Endothelial cell of umbilical vein (primary cell): Measurements from ENCODE around the gene B4GALT5. TPM values are rescaled to one million over a fixed set of nuclear protein-coding genes. Genes with fewer than 3 reads are reported as not detected.

Experiments used
- BruUV-seq: library from RNA; stranded (reverse); fragments of 400-500 nt; replicated peaks from 2 replicates; lab custom pipeline; 2021; lab: Mats Ljungman, UMichigan
- CTCF ChIA-PET: fragments of 300-600, 350-600 bp; sonication (Branson Sonifier 250); formaldehyde crosslinking; loops from one replicate; lab custom pipeline; 2021; ENCODE audit warnings: antibody characterized with exemption, inconsistent platforms; lab: Charles Lee
- POLR2A ChIA-PET: fragments of 300-600, 350-600 bp; sonication (Branson Sonifier 250); formaldehyde crosslinking; loops from one replicate; lab custom pipeline; 2021; ENCODE audit warnings: antibody characterized with exemption, inconsistent platforms; lab: Charles Lee
- DNase-seq: peaks from one replicate; pipeline ENCODE4 v3.0.0-alpha.2; 2011; ENCODE audit warnings: low read depth, low spot score
- FAIRE-seq: peaks from 2 replicates; lab custom pipeline; 2011; peaks lifted over from hg19 to GRCh38; lab: Jason Lieb, UNC
- H2AFZ ChIP-seq: 2 replicates; pipeline ENCODE4 v1.6.0; 2012; ENCODE audit warnings: low read depth, low read length, control low read depth, inconsistent platforms
- H3K27ac ChIP-seq: 2 replicates; pipeline ENCODE4 v1.5.1; 2011; ENCODE audit warnings: low read depth, mild to moderate bottlenecking, control low read depth, low read length, moderate library complexity; ENCODE audit not compliant: insufficient read depth
- H3K27me3 ChIP-seq, 2 experiments: 2 replicates each; pipeline versions ENCODE4 v1.6.0 to v1.6.1; 2011; ENCODE audit warnings: low read length in 2 of 2, mixed read lengths in 1 of 2; ENCODE audit not compliant: control insufficient read depth in 2 of 2, insufficient read depth in 2 of 2
- H3K36me3 ChIP-seq, 2 experiments: 2 replicates in 1 of 2; 3 replicates in 1 of 2; pipeline ENCODE4 v1.5.1; 2011; ENCODE audit warnings: low read length in 2 of 2, mild to moderate bottlenecking in 1 of 2, moderate library complexity in 1 of 2; ENCODE audit not compliant: control insufficient read depth in 2 of 2, insufficient read depth in 2 of 2; ENCODE audit errors: extremely low read depth in 1 of 2
- H3K4me1 ChIP-seq: 3 replicates; pipeline ENCODE4 v1.5.1; 2011; ENCODE audit warnings: mild to moderate bottlenecking, low read length; ENCODE audit not compliant: control insufficient read depth, insufficient read depth; ENCODE audit errors: extremely low read depth
- H3K4me2 ChIP-seq: 2 replicates; pipeline ENCODE4 v1.6.1; 2011; ENCODE audit warnings: low read length, control low read depth, mixed read lengths; ENCODE audit not compliant: insufficient read depth
- H3K4me3 ChIP-seq, 3 experiments: fragments of 200-600 bp in 1 of 3; sonication (generic), shearing (Covaris generic) in 1 of 3; replicated peaks in 1 of 3; 2 replicates each; pipeline ENCODE4 v1.5.1; 2011 to 2016; ENCODE audit warnings: control low read depth in 3 of 3, low read length in 3 of 3, mild to moderate bottlenecking in 2 of 3, inconsistent platforms in 1 of 3, low read depth in 1 of 3, moderate library complexity in 1 of 3; ENCODE audit not compliant: insufficient read depth in 1 of 3
- H3K79me2 ChIP-seq: 2 replicates; pipeline ENCODE4 v1.6.0; 2012; ENCODE audit warnings: low read length, inconsistent platforms; ENCODE audit not compliant: control insufficient read depth, insufficient read depth
- H3K9ac ChIP-seq: replicated peaks from 2 replicates; pipeline ENCODE3; 2011; ENCODE audit warnings: low read length, control low read depth; ENCODE audit not compliant: insufficient read depth; ENCODE audit errors: extremely low read depth
- H3K9me1 ChIP-seq: replicated peaks from 3 replicates; pipeline ENCODE4 v1.6.0; 2011; ENCODE audit warnings: mild to moderate bottlenecking, low read length; ENCODE audit not compliant: control insufficient read depth, insufficient read depth; ENCODE audit errors: extremely low read depth
- H3K9me3 ChIP-seq: replicated peaks from 2 replicates; pipeline ENCODE4 v1.5.1; 2012; ENCODE audit warnings: low read length, inconsistent platforms; ENCODE audit not compliant: control insufficient read depth, insufficient read depth
- H4K20me1 ChIP-seq: replicated peaks from 2 replicates; pipeline ENCODE3; 2011; ENCODE audit warnings: mild to moderate bottlenecking, low read length; ENCODE audit not compliant: control insufficient read depth, insufficient read depth; ENCODE audit errors: extremely low read depth
- CTCF ChIP-seq, 2 donors: IDR thresholded peaks; 1 replicate in 1 of 2; 2 replicates in 1 of 2; pipeline ENCODE4 v1.5.1; 2011; ENCODE audit warnings: low read length in 2 of 2, mild to moderate bottlenecking in 2 of 2, moderate library complexity in 2 of 2, control low read depth in 1 of 2, inconsistent platforms in 1 of 2, low read depth in 1 of 2; ENCODE audit not compliant: insufficient read depth in 1 of 2; ENCODE audit errors: extremely low read depth in 1 of 2
- EZH2 ChIP-seq: IDR thresholded peaks from 2 replicates; pipeline ENCODE4 v1.6.1; 2012; ENCODE audit warnings: borderline replicate concordance, low read depth, mild to moderate bottlenecking, moderate library complexity, low read length, inconsistent platforms; ENCODE audit not compliant: severe bottlenecking
- FOS ChIP-seq: IDR thresholded peaks from 2 replicates; pipeline ENCODE4 v1.6.1; 2011; ENCODE audit warnings: mild to moderate bottlenecking, low read length, moderate library complexity, borderline replicate concordance; ENCODE audit not compliant: insufficient read depth
- GATA2 ChIP-seq: IDR thresholded peaks from 2 replicates; pipeline ENCODE4 v1.7.0; 2011; ENCODE audit warnings: low read depth, mild to moderate bottlenecking, moderate library complexity, mixed read lengths, low read length; ENCODE audit not compliant: insufficient read length, insufficient read depth
- JUN ChIP-seq: IDR thresholded peaks from 2 replicates; pipeline ENCODE4 v1.6.1; 2011; ENCODE audit warnings: borderline replicate concordance, low read depth; ENCODE audit not compliant: insufficient read length, insufficient read depth
- MAX ChIP-seq: IDR thresholded peaks from 2 replicates; pipeline ENCODE4 v1.6.1; 2011; ENCODE audit not compliant: insufficient read depth, insufficient read length
- MYC ChIP-seq: IDR thresholded peaks from one replicate; pipeline ENCODE4 v1.6.1; 2011; ENCODE audit warnings: mild to moderate bottlenecking, low read depth, low read length
- POLR2A ChIP-seq: IDR thresholded peaks from 2 replicates; pipeline ENCODE4 v1.6.1; 2012; ENCODE audit warnings: low read depth, mild to moderate bottlenecking, control low read depth, low read length
- POLR2AphosphoS5 ChIP-seq: IDR thresholded peaks from 2 replicates; pipeline ENCODE4 v1.6.1; 2012; ENCODE audit warnings: low read depth, mild to moderate bottlenecking, control low read depth, low read length, moderate library complexity; ENCODE audit not compliant: insufficient read depth
- dilution Hi-C: fragments of 300-500 bp; cut with MboI; formaldehyde crosslinking; loops from one replicate; pipeline ENCODE4 v1.15.0; 2019; ENCODE audit warnings: low sequenced_read_pairs; ENCODE audit not compliant: extremely low pct_ligation_motif_present
- intact Hi-C: fragments of 100-400 bp; cut with micrococcal nuclease; formaldehyde crosslinking; loops from one replicate; pipeline ENCODE4 v1.10.0; 2022
- polyA plus RNA-seq, 4 experiments: library from polyadenylated mRNA; depleted of rRNA in 3 of 4; stranded (reverse) in 3 of 4; unstranded in 1 of 4; fragments of >200 nt; gene quantifications; 2 replicates each; pipeline versions ENCODE4 v1.2.1 to v1.2.3, GENCODE V29; 2011 to 2012; ENCODE audit warnings: missing spikeins in 1 of 4
- total RNA-seq: library from RNA; stranded (reverse); gene quantifications from 2 replicates; pipeline ENCODE4 v1.2.3, GENCODE V29; 2021

The B4GALT5 gene
- total and polyA plus RNA-seq, 2 donors (not counting 3 experiments of a cell fraction or from before 2014, with no cell fraction given), result 54.4 to 70.1 TPM

- peaks cover 73% of the 10 kb centered on the region for H3K4me1 ChIP-seq
- FAIRE-seq, result no peak
- no peak overlapping the region for H3K4me2 ChIP-seq
- peaks cover 95% of the 10 kb centered on the region for H3K79me2 ChIP-seq
- no peak overlapping the region for H3K4me3 ChIP-seq
- no TSS peak for BruUV-seq
- H3K9me3 ChIP-seq, result no peaks in the 10 kb centered on the region
- no peak overlapping the region for H2AFZ ChIP-seq
- CTCF ChIA-PET, result interaction anchor here (0.8 kb wide), 1 partner anchor 88 kb away, joined by 3 read pairs; no protein-coding TSS in a partner anchor
- peaks cover 6% of the 10 kb centered on the region for H4K20me1 ChIP-seq
- intact Hi-C loops (no loop called here), dilution Hi-C loops (no loop called here)
- no peaks in the 10 kb centered on the region for H3K9me1 ChIP-seq
- no peak for TF ChIP-seq MYC
- TF ChIP-seq POLR2AphosphoS5, result no peak
- no peak for TF ChIP-seq MAX
- no peak for TF ChIP-seq EZH2
- TF ChIP-seq POLR2A, result no peak
- no peaks in the 10 kb centered on the region for H3K36me3 ChIP-seq
- peak overlapping the region; percentile 2 for H3K27ac ChIP-seq
- DNase-seq, result no peak
- H3K27me3 ChIP-seq, result no peaks in the 10 kb centered on the region
- POLR2A ChIA-PET, result no interaction called here
- no peak overlapping the region for H3K9ac ChIP-seq
These were observed 15.2 kb downstream of the B4GALT5 start for GRCh38 chr20:49698477-49698876.

GRCh38 chr20:49697071-49697470 lies 16.6 kb downstream of the B4GALT5 start:
- Histone ChIP-seq H3K4me3 (no peak overlapping the region), H4K20me1 (peaks cover 6% of the 10 kb centered on the region), H3K9me3 (no peaks in the 10 kb centered on the region), H3K4me1 (peaks cover 73% of the 10 kb centered on the region), H3K79me2 (peaks cover 96% of the 10 kb centered on the region), H2AFZ (no peak overlapping the region), H3K36me3 (no peaks in the 10 kb centered on the region), H3K9me1 (no peaks in the 10 kb centered on the region), H3K27me3 (no peaks in the 10 kb centered on the region), H3K4me2 (peak overlapping the region; percentile 60), H3K27ac (peak overlapping the region; percentile 87), H3K9ac (peak overlapping the region; percentile 35)
- intact Hi-C loops, result no loop called here
- dilution Hi-C loops, result no loop called here
- ChIA-PET POLR2A (no interaction called here), CTCF (interaction anchor here (0.9 to 2.0 kb wide), 8 partner anchors 9 to 149 kb away, joined by 3 to 8 read pairs (median 4); partner anchors contain the start of gene SLC9A8)
- BruUV-seq, result no TSS peak
- TF ChIP-seq JUN, result no peak
- TF ChIP-seq FOS, result no peak
- no peak for TF ChIP-seq MAX
- TF ChIP-seq GATA2, result no peak
- TF ChIP-seq EZH2, result no peak
- no peak for TF ChIP-seq MYC
- TF ChIP-seq POLR2AphosphoS5, result no peak
- no peak for TF ChIP-seq POLR2A
- no peak for TF ChIP-seq CTCF (IDR thresholded peaks at IDR 0.05; ENCODE audit: extremely low read depth in 1 of 2, insufficient read depth in 1 of 2, low read depth in 1 of 2, low read length in 2 of 2)
- no peak for DNase-seq
- no peak for FAIRE-seq
